HCT116 (cell line): Measurements from ENCODE around the gene FLNB.

Experiments
- CTCF ChIP-seq, 3 experiments: fragments of 200-600 bp in 1 of 3; sonication (generic) in 1 of 3; IDR thresholded peaks in 2 of 3; conservative IDR thresholded peaks in 1 of 3; 2 replicates each; pipeline ENCODE4 v1.5.1; 2012 to 2017; ENCODE audit warnings: low read depth in 2 of 3, low read length in 2 of 3, antibody characterized with exemption in 1 of 3, borderline replicate concordance in 1 of 3, control low read depth in 1 of 3, mild to moderate bottlenecking in 1 of 3, mixed read lengths in 1 of 3, mixed run types in 1 of 3, moderate library complexity in 1 of 3; ENCODE audit not compliant: insufficient read depth in 1 of 3
- EGR1 ChIP-seq: IDR thresholded peaks from 2 replicates; pipeline ENCODE4 v1.6.1; 2012; ENCODE audit warnings: low read depth
- EZH2 ChIP-seq: fragments of 200-600 bp; sonication (generic); IDR thresholded peaks from 2 replicates; pipeline ENCODE4 v1.6.1; 2017; ENCODE audit warnings: antibody characterized with exemption, mixed run types
- POLR2A ChIP-seq: IDR thresholded peaks from 2 replicates; pipeline ENCODE4 v1.7.0; 2011; ENCODE audit warnings: borderline replicate concordance; ENCODE audit not compliant: insufficient read depth, insufficient read length; ENCODE audit errors: extremely low read depth
- POLR2AphosphoS5 ChIP-seq: IDR thresholded peaks from 2 replicates; pipeline ENCODE4 v1.6.1; 2011; ENCODE audit warnings: mild to moderate bottlenecking, low read depth, low read length, moderate library complexity
- REST ChIP-seq: IDR thresholded peaks from 2 replicates; pipeline ENCODE4 v1.6.1; 2012; ENCODE audit warnings: low read depth

DNA sequence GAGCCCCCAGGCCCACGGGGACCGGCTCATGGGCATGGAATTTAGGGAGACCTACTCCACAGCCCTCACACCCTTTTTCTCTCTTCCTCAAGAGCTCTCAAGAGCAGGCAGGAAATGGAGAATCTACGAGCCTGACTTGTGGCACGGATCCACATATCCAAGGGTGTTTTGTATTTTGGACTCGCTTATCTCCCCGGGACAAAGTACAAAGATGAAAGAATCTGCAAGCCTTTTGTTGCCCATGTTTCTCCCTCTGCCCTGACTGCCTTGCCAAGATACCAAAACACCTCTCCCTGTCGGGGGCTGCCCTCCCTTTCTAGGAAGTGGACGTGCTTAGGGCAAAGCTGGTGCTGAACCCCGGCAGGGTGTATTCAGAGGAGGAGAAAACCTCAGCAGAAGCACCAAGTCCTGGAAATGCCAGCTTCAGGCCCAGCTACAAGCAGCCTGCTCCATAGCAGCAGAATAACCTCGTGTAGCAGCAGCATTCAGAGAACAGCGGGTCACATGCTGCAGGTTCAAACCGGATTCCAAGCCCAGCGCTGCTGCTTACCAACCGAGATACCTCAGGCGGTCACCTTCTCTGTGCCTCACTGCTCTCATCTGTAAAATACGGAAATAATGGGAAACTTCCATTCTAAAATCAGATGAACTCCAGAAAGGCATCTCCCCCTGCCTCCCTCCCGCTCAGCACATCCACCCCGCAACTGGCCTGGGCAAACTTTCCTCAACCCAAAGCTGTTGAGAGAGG lies 167.4 kb downstream of the FLNB start:
- TF ChIP-seq EGR1 (no peak), CTCF (IDR thresholded peaks at IDR 0.05 in 2 of 3, conservative IDR thresholded peaks at IDR 0.05 in 1 of 3; ENCODE audit: borderline replicate concordance in 1 of 3, insufficient read depth in 1 of 3, low read depth in 2 of 3, low read length in 2 of 3) (no peak), POLR2AphosphoS5 (no peak), POLR2A (no peak), REST (no peak), EZH2 (no peak)
